IMR-90 (cell line): ENCODE data around the gene CAST. TPM values are rescaled to one million over a fixed set of nuclear protein-coding genes. Genes with fewer than 3 reads are reported as not detected.

Experiments used
- ATAC-seq: fragments of 200-7000 bp; cut with Tn5 transposase; 2 replicates; pipeline ENCODE4 v1.9.1; 2020; ENCODE audit warnings: low read depth, mild to moderate bottlenecking, moderate library complexity
- BruUV-seq: library from RNA; stranded (reverse); fragments of 400-500 nt; replicated peaks from 2 replicates; lab custom pipeline; 2021; lab: Mats Ljungman, UMichigan
- CTCF ChIA-PET: fragments of 300-600 bp; formaldehyde crosslinking; extraction: SDS; loops from one replicate; lab custom pipeline; 2021; ENCODE audit warnings: antibody characterized with exemption; lab: Yijun Ruan, JAX
- POLR2A ChIA-PET: fragments of 300-600 bp; sonication (Branson Sonifier 250); formaldehyde crosslinking; loops from one replicate; lab custom pipeline; 2022; ENCODE audit warnings: antibody characterized with exemption; ENCODE audit not compliant: unreplicated experiment; lab: Charles Lee
- DNase-seq: peaks from one replicate; pipeline ENCODE4 v3.0.0; 2013
- H2AFZ ChIP-seq: replicated peaks from 2 replicates; pipeline ENCODE3; 2013; ENCODE audit warnings: low read length, mild to moderate bottlenecking; ENCODE audit not compliant: poor library complexity
- H2AK5ac ChIP-seq: 2 replicates; pipeline ENCODE4 v1.6.1; 2013; ENCODE audit warnings: low read depth, low read length, inconsistent platforms
- H2AK9ac ChIP-seq: replicated peaks from 2 replicates; pipeline ENCODE3; 2013; ENCODE audit warnings: mild to moderate bottlenecking, low read depth, low read length, moderate library complexity; ENCODE audit not compliant: poor library complexity
- H2BK120ac ChIP-seq: 2 replicates; pipeline ENCODE4 v1.6.1; 2013; ENCODE audit warnings: low read depth, low read length, inconsistent platforms
- H2BK15ac ChIP-seq: 3 replicates; pipeline ENCODE4 v1.6.1; 2013; ENCODE audit warnings: low read depth, low read length, inconsistent platforms
- H2BK20ac ChIP-seq: 2 replicates; pipeline ENCODE4 v1.6.1; 2013; ENCODE audit warnings: low read depth, mild to moderate bottlenecking, inconsistent platforms, low read length, moderate library complexity
- H2BK5ac ChIP-seq: 2 replicates; pipeline ENCODE4 v1.6.1; 2013; ENCODE audit warnings: mild to moderate bottlenecking, low read depth, low read length, inconsistent platforms; ENCODE audit not compliant: poor library complexity, severe bottlenecking
- H3K14ac ChIP-seq: replicated peaks from 2 replicates; pipeline ENCODE4 v1.6.1; 2013; ENCODE audit warnings: low read depth, low read length, inconsistent platforms
- H3K18ac ChIP-seq: 2 replicates; pipeline ENCODE4 v1.6.1; 2013; ENCODE audit warnings: low read depth, low read length, control low read depth
- H3K23ac ChIP-seq: 2 replicates; pipeline ENCODE4 v1.6.1; 2013; ENCODE audit warnings: low read depth, low read length, inconsistent platforms
- H3K27ac ChIP-seq: 2 replicates; pipeline ENCODE4 v1.5.1; 2013; ENCODE audit warnings: mild to moderate bottlenecking, control low read depth, low read length; ENCODE audit not compliant: insufficient read depth
- H3K27me3 ChIP-seq: 2 replicates; pipeline ENCODE4 v1.6.1; 2013; ENCODE audit warnings: low read length; ENCODE audit not compliant: control insufficient read depth, insufficient read depth
- H3K36me3 ChIP-seq: 2 replicates; pipeline ENCODE4 v1.6.1; 2013; ENCODE audit warnings: low read length, mixed read lengths; ENCODE audit not compliant: control insufficient read depth, insufficient read depth
- H3K4ac ChIP-seq: 2 replicates; pipeline ENCODE4 v1.6.1; 2013; ENCODE audit warnings: low read depth, low read length, inconsistent platforms
- H3K4me1 ChIP-seq: 2 replicates; pipeline ENCODE4 v1.6.1; 2013; ENCODE audit warnings: low read length, mixed read lengths; ENCODE audit not compliant: control insufficient read depth, insufficient read depth
- H3K4me2 ChIP-seq: 2 replicates; pipeline ENCODE4 v1.6.1; 2013; ENCODE audit warnings: low read depth, mild to moderate bottlenecking, control low read depth, low read length, moderate library complexity
- H3K4me3 ChIP-seq: 2 replicates; pipeline ENCODE4 v1.5.1; 2013; ENCODE audit warnings: low read depth, mild to moderate bottlenecking, control low read depth, low read length, moderate library complexity; ENCODE audit not compliant: insufficient read depth
- H3K56ac ChIP-seq: 2 replicates; pipeline ENCODE4 v1.6.1; 2013; ENCODE audit warnings: low read length, inconsistent platforms; ENCODE audit not compliant: insufficient read depth; ENCODE audit errors: extremely low read depth
- H3K79me1 ChIP-seq, 2 experiments: 2 replicates each; pipeline ENCODE4 v1.6.1; 2013; ENCODE audit warnings: low read length in 2 of 2, inconsistent platforms in 1 of 2, low read depth in 1 of 2
- H3K9ac ChIP-seq: 2 replicates; pipeline ENCODE4 v1.6.1; 2013; ENCODE audit warnings: low read depth, low read length, control low read depth
- H3K9me1 ChIP-seq: 2 replicates; pipeline ENCODE4 v1.6.1; 2013; ENCODE audit warnings: low read length, inconsistent platforms; ENCODE audit not compliant: insufficient read depth
- H3K9me3 ChIP-seq: 2 replicates; pipeline ENCODE4 v1.6.1; 2013; ENCODE audit warnings: low read length; ENCODE audit not compliant: control insufficient read depth, insufficient read depth
- H4K20me1 ChIP-seq: 2 replicates; pipeline ENCODE4 v1.6.1; 2013; ENCODE audit warnings: low read length, inconsistent platforms; ENCODE audit not compliant: insufficient read depth
- H4K5ac ChIP-seq: 2 replicates; pipeline ENCODE4 v1.6.1; 2013; ENCODE audit warnings: mild to moderate bottlenecking, low read depth, low read length, control low read depth
- H4K8ac ChIP-seq, 2 experiments: 2 replicates each; pipeline ENCODE4 v1.6.1; 2013; ENCODE audit warnings: low read depth in 2 of 2, low read length in 2 of 2, control low read depth in 1 of 2, inconsistent platforms in 1 of 2
- H4K91ac ChIP-seq: 2 replicates; pipeline ENCODE4 v1.6.1; 2013; ENCODE audit warnings: low read depth, low read length, inconsistent platforms; ENCODE audit not compliant: insufficient read depth
- BHLHE40 ChIP-seq: fragments of 150-350 bp; IDR thresholded peaks from 2 replicates; pipeline ENCODE4 v1.6.1; 2016; ENCODE audit warnings: mild to moderate bottlenecking, low read depth, low read length
- FOS ChIP-seq: fragments of 150-350 bp; IDR thresholded peaks from 2 replicates; pipeline ENCODE4 v1.6.1; 2016; ENCODE audit warnings: low read depth, low read length
- MAFK ChIP-seq: IDR thresholded peaks from 2 replicates; pipeline ENCODE4 v1.6.1; 2012; ENCODE audit warnings: low read depth, low read length, improper control_type of control experiment
- NFE2L2 ChIP-seq: fragments of 150-350 bp; IDR thresholded peaks from 2 replicates; pipeline ENCODE4 v1.6.1; 2016; ENCODE audit warnings: low read depth, mild to moderate bottlenecking, low read length
- POLR2A ChIP-seq: IDR thresholded peaks from 2 replicates; pipeline ENCODE4 v1.6.1; 2012; ENCODE audit warnings: mild to moderate bottlenecking, low read depth, low read length
- RAD21 ChIP-seq: IDR thresholded peaks from 2 replicates; pipeline ENCODE4 v1.6.1; 2012; ENCODE audit warnings: low read length, improper control_type of control experiment
- RCOR1 ChIP-seq: IDR thresholded peaks from 2 replicates; pipeline ENCODE4 v1.6.1; 2012; ENCODE audit warnings: mild to moderate bottlenecking, low read length, improper control_type of control experiment; ENCODE audit not compliant: insufficient replicate concordance
- RFX5 ChIP-seq: IDR thresholded peaks from 2 replicates; pipeline ENCODE4 v1.8.0; 2012; ENCODE audit warnings: low read depth, mild to moderate bottlenecking, low read length, moderate library complexity
- SMC3 ChIP-seq: fragments of 150-350 bp; IDR thresholded peaks from 2 replicates; pipeline ENCODE4 v1.6.1; 2016; ENCODE audit warnings: low read depth, mild to moderate bottlenecking, antibody characterized with exemption, low read length, moderate library complexity
- WGBS, 2 experiments: methylation state at CpG; one replicate each; pipeline versions ENCODE4 v1.1.5 to v1.1.7; 2013; ENCODE audit warnings: missing lambda C conversion rate in 2 of 2; ENCODE audit not compliant: insufficient read length in 1 of 2; ENCODE audit errors: extremely low coverage in 2 of 2; 5-methylcytosine and 5-hydroxymethylcytosine counted together
- dilution Hi-C: fragments of 300-500 bp; cut with HindIII; formaldehyde crosslinking; loops from one replicate; pipeline ENCODE4 v1.14.3; 2018; ENCODE audit warnings: low sequenced_read_pairs; ENCODE audit not compliant: unreplicated experiment
- in situ Hi-C: fragments of 300-500 bp; cut with MboI; formaldehyde crosslinking; loops from 3 replicates; pipeline ENCODE4 v1.14.3; 2019; ENCODE audit warnings: low sequenced_read_pairs, inconsistent platforms, mixed read lengths
- intact Hi-C: fragments of 100-400 bp; cut with micrococcal nuclease; formaldehyde crosslinking; loops from 2 replicates; pipeline ENCODE4 v1.10.0; 2022
- polyA plus RNA-seq, 3 experiments: library from polyadenylated mRNA; depleted of rRNA; stranded (reverse); fragments of >200 nt; gene quantifications; 2 replicates each; pipeline ENCODE4 v1.2.3, GENCODE V29; 2012; ENCODE audit warnings: low replicate concordance in 1 of 3
- total RNA-seq: library from RNA; depleted of rRNA; stranded (reverse); fragments of >200 nt; gene quantifications from 2 replicates; pipeline ENCODE4 v1.2.3, GENCODE V29; 2012

The CAST gene
- total and polyA plus RNA-seq, 2 of the 4 experiments (the other 2 are of a cell fraction), result 91.3 to 128 TPM

DNA sequence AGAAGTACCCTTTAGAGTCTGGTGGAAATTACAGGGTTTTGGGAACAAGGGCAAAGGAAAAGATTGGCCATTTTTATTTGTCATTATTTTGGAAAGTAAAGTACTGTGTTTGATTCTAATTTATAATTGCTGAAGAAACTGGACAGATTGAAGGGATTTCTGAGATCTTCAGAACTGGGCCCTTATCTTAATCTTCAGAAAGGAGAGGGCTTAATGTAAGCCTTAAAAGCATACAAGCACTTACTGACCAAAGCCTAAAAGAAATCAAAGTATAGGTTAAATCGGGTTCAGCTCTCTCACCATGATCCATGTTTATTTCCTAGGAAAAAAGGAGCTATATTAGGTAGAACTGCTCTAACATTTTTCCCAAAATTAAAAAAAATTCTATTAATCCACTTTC is 109.9 kb downstream of the CAST start:
- Histone ChIP-seq H2BK120ac (no peak overlapping the region), H3K9me3 (no peaks in the 10 kb centered on the region), H2BK5ac (no peak overlapping the region), H4K91ac (no peak overlapping the region), H2AFZ (no peak overlapping the region), H3K79me1 (peaks cover 0 to 4% of the 10 kb centered on the region in 2 experiments; a peak in 1 of 4 replicates), H3K4me2 (no peak overlapping the region), H3K56ac (no peak overlapping the region), H2BK15ac (no peak overlapping the region), H2AK9ac (no peak overlapping the region), H3K14ac (no peak overlapping the region), H3K27ac (no peak overlapping the region), H2BK20ac (no peak overlapping the region), H3K4ac (no peak overlapping the region), H3K18ac (no peak overlapping the region), H2AK5ac (no peak overlapping the region), H3K36me3 (peaks cover 29% of the 10 kb centered on the region), H3K27me3 (no peaks in the 10 kb centered on the region), H3K9ac (no peak overlapping the region), H3K4me3 (no peak overlapping the region), H4K20me1 (no peaks in the 10 kb centered on the region), H3K9me1 (no peaks in the 10 kb centered on the region), H3K23ac (no peak overlapping the region), H4K8ac (no peak overlapping the region), H3K4me1 (no peaks in the 10 kb centered on the region), H4K5ac (no peak overlapping the region)
- intact Hi-C loops (loop anchor here (5.0 kb wide), 1 partner anchor 165 kb away; the partner anchor contains the start of gene LNPEP), in situ Hi-C loops (no loop called here), dilution Hi-C loops (no loop called here)
- CTCF ChIA-PET, result interaction anchor here (0.6 kb wide), 1 partner anchor 30 kb away, joined by 6 read pairs; no protein-coding TSS in a partner anchor
- no CpG with 5 or more reads among the region's 1 CpG for WGBS, 2 experiments
- DNase-seq (no peak), ATAC-seq (no peak)
- no TSS peak for BruUV-seq
- POLR2A ChIA-PET, result no interaction called here
- TF ChIP-seq MAFK (no peak), BHLHE40 (no peak), RAD21 (no peak), RCOR1 (no peak), NFE2L2 (no peak), FOS (no peak), POLR2A (no peak), SMC3 (no peak), RFX5 (no peak)
